ENCODE data around the gene CERS5.

CERS5 gene

DNA sequence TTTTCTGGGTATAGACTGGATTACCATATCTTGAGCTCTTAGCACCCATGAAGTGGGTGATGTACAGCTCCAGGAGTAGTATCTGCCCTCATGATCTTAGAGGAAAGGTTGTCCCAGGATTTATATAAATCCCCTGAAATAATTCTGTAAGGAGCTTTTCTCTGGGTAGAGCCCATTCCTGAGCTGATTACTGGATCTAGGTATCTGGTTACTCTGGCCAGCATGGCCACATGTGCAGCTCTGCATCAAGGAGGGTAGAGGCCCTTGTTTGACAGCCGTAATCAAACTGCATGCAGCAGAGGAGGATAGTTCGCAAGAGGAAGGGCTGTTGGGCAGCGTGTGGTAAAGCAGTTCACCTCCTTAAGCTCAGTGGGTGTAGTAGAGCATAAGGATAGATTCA, 46.6 kb downstream of the CERS5 start:
- Histone ChIP-seq H2AFZ (ENCODE audit: low read depth, low read length, severe bottlenecking) (no peak overlapping the region), H3K27ac (ENCODE audit: low read depth, low read length) (no peak overlapping the region), H4K20me1 (ENCODE audit: low read depth, low read length) (no peaks in the 10 kb centered on the region), H3K9me2 (replicated peaks; ENCODE audit: insufficient read depth, low read length) (no peaks in the 10 kb centered on the region), H3F3A (ENCODE audit: insufficient read depth) (no peaks in the 10 kb centered on the region), H3K27me3 (ENCODE audit: low read length) (no peaks in the 10 kb centered on the region), H3K9me3 (ENCODE audit: insufficient read depth, low read length) (no peaks in the 10 kb centered on the region), H3K79me2 (ENCODE audit: insufficient read depth, low read length) (peaks cover 29% of the 10 kb centered on the region), H3K36me3 (ENCODE audit: low read length) (no peaks in the 10 kb centered on the region), H3K9ac (ENCODE audit: low read length) (no peak overlapping the region), H3K4me2 (ENCODE audit: low read depth, low read length, poor library complexity, severe bottlenecking) (no peak overlapping the region), H3K4me3 (ENCODE audit: insufficient read depth, low read length, poor library complexity, severe bottlenecking) (no peak overlapping the region)
- TF ChIP-seq EZH2phosphoT487 (conservative IDR thresholded peaks at IDR 0.05; ENCODE audit: low read length): no peak
- TF ChIP-seq, protein P1, sequence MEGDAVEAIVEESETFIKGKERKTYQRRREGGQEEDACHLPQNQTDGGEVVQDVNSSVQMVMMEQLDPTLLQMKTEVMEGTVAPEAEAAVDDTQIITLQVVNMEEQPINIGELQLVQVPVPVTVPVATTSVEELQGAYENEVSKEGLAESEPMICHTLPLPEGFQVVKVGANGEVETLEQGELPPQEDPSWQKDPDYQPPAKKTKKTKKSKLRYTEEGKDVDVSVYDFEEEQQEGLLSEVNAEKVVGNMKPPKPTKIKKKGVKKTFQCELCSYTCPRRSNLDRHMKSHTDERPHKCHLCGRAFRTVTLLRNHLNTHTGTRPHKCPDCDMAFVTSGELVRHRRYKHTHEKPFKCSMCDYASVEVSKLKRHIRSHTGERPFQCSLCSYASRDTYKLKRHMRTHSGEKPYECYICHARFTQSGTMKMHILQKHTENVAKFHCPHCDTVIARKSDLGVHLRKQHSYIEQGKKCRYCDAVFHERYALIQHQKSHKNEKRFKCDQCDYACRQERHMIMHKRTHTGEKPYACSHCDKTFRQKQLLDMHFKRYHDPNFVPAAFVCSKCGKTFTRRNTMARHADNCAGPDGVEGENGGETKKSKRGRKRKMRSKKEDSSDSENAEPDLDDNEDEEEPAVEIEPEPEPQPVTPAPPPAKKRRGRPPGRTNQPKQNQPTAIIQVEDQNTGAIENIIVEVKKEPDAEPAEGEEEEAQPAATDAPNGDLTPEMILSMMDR (IDR thresholded peaks at IDR 0.05; ENCODE audit: insufficient read depth, low read length, poor library complexity, severe bottlenecking): no peak

DNA sequence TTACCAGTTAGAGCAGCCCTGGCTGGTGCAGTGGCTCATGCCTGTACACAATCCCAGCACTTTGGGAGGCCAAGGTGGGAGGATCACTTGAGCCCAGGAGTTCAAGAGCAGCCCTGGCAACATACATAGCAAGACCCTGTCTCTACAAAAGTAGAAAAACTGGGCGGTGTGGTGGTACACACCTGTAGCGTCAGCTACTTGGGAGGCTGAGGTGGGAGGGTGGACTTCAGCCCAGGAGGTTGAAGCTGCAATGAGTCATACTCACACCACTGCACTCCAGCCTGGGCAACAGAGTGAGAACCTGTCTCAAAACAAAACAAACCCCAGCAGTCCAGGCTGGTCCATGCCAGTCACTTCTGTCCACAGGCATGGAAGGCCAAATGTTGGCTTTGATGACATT, 47.8 kb downstream of the CERS5 start:
- Histone ChIP-seq H2AFZ (ENCODE audit: low read depth, low read length, severe bottlenecking) (no peak overlapping the region), H3K79me2 (ENCODE audit: insufficient read depth, low read length) (peaks cover 38% of the 10 kb centered on the region), H3K4me3 (ENCODE audit: insufficient read depth, low read length, poor library complexity, severe bottlenecking) (no peak overlapping the region), H3K9ac (ENCODE audit: low read length) (no peak overlapping the region), H3K9me2 (replicated peaks; ENCODE audit: insufficient read depth, low read length) (no peaks in the 10 kb centered on the region), H3K27ac (ENCODE audit: low read depth, low read length) (no peak overlapping the region), H4K20me1 (ENCODE audit: low read depth, low read length) (no peaks in the 10 kb centered on the region), H3K36me3 (ENCODE audit: low read length) (no peaks in the 10 kb centered on the region), H3F3A (ENCODE audit: insufficient read depth) (no peaks in the 10 kb centered on the region), H3K9me3 (ENCODE audit: insufficient read depth, low read length) (no peaks in the 10 kb centered on the region), H3K4me2 (ENCODE audit: low read depth, low read length, poor library complexity, severe bottlenecking) (no peak overlapping the region), H3K27me3 (ENCODE audit: low read length) (no peaks in the 10 kb centered on the region)
- TF ChIP-seq, protein P1 (IDR thresholded peaks at IDR 0.05; ENCODE audit: insufficient read depth, low read length, poor library complexity, severe bottlenecking): no peak
- no peak for TF ChIP-seq EZH2phosphoT487 (conservative IDR thresholded peaks at IDR 0.05; ENCODE audit: low read length)

DNA sequence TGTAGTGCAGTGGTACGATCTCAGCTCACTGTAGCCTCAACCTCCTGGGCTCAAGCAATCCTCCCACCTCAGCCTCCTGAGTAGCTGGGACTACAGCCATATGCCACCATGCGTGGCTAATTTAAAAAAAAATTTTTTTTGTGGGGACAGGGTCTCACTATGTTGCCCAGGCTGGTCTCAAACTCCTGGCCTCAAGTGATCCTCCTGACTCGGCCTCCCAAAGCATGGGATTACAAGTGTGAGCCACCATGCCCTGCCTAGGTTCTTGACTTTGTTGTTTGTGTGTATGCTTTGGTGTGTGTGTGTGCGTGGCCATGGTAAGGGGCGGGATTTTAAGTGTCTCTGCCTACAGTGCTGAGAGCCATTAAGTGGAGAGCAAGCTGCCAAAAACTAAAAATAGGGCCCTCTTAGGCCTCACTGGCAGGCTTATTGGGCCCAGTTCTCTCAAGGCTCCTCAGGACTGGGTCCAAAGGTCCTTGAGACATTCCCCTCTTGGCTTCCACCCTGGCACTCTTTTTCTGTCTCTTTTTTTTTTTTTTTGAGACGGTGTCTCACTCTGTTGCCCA, 50.0 kb downstream of the CERS5 start:
- no peaks in the 10 kb centered on the region for H3K9me2 ChIP-seq (replicated peaks; ENCODE audit: insufficient read depth, low read length)
- no peak overlapping the region for H3K4me2 ChIP-seq (ENCODE audit: low read depth, low read length, poor library complexity, severe bottlenecking)
- H3K27me3 ChIP-seq (ENCODE audit: low read length): no peaks in the 10 kb centered on the region
- H3K36me3 ChIP-seq (ENCODE audit: low read length): no peaks in the 10 kb centered on the region
- H2AFZ ChIP-seq (ENCODE audit: low read depth, low read length, severe bottlenecking): no peak overlapping the region
- H3F3A ChIP-seq (ENCODE audit: insufficient read depth): no peaks in the 10 kb centered on the region
- H3K4me3 ChIP-seq (ENCODE audit: insufficient read depth, low read length, poor library complexity, severe bottlenecking): no peak overlapping the region
- no peaks in the 10 kb centered on the region for H4K20me1 ChIP-seq (ENCODE audit: low read depth, low read length)
- no peak overlapping the region for H3K9ac ChIP-seq (ENCODE audit: low read length)
- TF ChIP-seq, protein P1 (IDR thresholded peaks at IDR 0.05; ENCODE audit: insufficient read depth, low read length, poor library complexity, severe bottlenecking): no peak
- no peak for TF ChIP-seq EZH2phosphoT487 (conservative IDR thresholded peaks at IDR 0.05; ENCODE audit: low read length)
- no peak overlapping the region for H3K27ac ChIP-seq (ENCODE audit: low read depth, low read length)
- no peaks in the 10 kb centered on the region for H3K9me3 ChIP-seq (ENCODE audit: insufficient read depth, low read length)
- H3K79me2 ChIP-seq (ENCODE audit: insufficient read depth, low read length): peaks cover 59% of the 10 kb centered on the region

Measured in SU-DHL-6 (cell line).